HL-60 (cell line): ENCODE measurements around the gene MAPT.

Experiments
- DNase-seq, 2 experiments: peaks; one replicate each; pipeline ENCODE4 v3.0.0-alpha.2; 2010 to 2020; ENCODE audit warnings: low read depth in 1 of 2, low spot score in 1 of 2
- H3K27ac ChIP-seq: fragments of 250-450 bp; sonication (Bioruptor Pico); replicated peaks from 2 replicates; pipeline ENCODE4 v1.5.1; 2020; ENCODE audit warnings: mild to moderate bottlenecking, moderate library complexity
- H3K27me3 ChIP-seq: fragments of 250-450 bp; sonication (Bioruptor Pico); 2 replicates; pipeline ENCODE4 v1.5.1; 2021; ENCODE audit warnings: mild to moderate bottlenecking, moderate library complexity; ENCODE audit not compliant: insufficient read depth, poor library complexity, severe bottlenecking
- H3K4me3 ChIP-seq: replicated peaks from 2 replicates; pipeline ENCODE4 v1.5.1; 2011; ENCODE audit warnings: mild to moderate bottlenecking, control low read depth, low read length; ENCODE audit not compliant: insufficient read depth
- GABPA ChIP-seq: IDR thresholded peaks from 2 replicates; pipeline ENCODE4 v1.6.1; 2012; ENCODE audit warnings: low read depth
- POLR2AphosphoS5 ChIP-seq: IDR thresholded peaks from 2 replicates; pipeline ENCODE4 v1.6.1; 2012; ENCODE audit warnings: low read depth
- SPI1 ChIP-seq: IDR thresholded peaks from 2 replicates; pipeline ENCODE4 v1.6.1; 2012; ENCODE audit warnings: low read depth, mild to moderate bottlenecking, borderline replicate concordance
- TF ChIP-seq, protein P1 (sequence below): IDR thresholded peaks from one replicate; pipeline ENCODE4 v1.5.1; 2011; ENCODE audit warnings: low read length, control low read depth, inconsistent platforms; ENCODE audit not compliant: insufficient read depth
- TF ChIP-seq, protein P2 (sequence below): IDR thresholded peaks from 2 replicates; pipeline ENCODE4 v1.6.1; 2012; ENCODE audit warnings: low read depth; ENCODE audit not compliant: insufficient replicate concordance

Gene MAPT

DNA sequence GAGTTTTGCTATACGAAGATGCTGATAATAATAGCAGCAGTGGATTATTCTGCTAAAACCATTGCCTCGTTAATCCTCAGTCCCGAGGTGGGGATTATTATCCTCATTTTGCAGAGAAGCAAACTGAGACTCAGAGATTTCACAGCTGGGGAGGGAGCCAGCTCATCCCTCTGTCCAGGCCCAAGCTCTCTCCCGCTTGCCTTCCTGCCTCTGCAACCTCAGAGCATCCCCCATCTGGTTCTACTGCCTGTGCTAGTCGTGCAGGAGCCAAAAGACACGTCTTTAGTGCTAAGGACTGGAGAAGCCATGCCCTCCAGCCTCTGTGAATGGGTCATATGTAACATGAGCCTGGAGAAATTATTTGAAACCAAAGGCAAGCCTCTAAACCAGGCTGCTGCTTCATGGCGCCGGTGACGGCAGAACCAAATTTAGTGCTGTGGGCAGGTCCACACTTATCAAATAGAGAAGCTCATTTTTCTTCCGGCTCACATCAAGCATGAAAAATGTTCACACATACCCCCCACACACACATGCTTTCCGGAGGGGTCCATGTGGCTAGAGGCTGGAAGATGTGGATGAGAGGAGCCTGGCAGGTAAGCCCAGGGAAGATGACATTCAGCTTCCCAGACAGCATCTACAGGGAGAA lies 13.5 kb downstream of the MAPT start:
- Histone ChIP-seq H3K4me3 (no peak overlapping the region), H3K27ac (no peak overlapping the region), H3K27me3 (peaks cover 24% of the 10 kb centered on the region)
- DNase-seq, result no peak
- TF ChIP-seq, protein P1, sequence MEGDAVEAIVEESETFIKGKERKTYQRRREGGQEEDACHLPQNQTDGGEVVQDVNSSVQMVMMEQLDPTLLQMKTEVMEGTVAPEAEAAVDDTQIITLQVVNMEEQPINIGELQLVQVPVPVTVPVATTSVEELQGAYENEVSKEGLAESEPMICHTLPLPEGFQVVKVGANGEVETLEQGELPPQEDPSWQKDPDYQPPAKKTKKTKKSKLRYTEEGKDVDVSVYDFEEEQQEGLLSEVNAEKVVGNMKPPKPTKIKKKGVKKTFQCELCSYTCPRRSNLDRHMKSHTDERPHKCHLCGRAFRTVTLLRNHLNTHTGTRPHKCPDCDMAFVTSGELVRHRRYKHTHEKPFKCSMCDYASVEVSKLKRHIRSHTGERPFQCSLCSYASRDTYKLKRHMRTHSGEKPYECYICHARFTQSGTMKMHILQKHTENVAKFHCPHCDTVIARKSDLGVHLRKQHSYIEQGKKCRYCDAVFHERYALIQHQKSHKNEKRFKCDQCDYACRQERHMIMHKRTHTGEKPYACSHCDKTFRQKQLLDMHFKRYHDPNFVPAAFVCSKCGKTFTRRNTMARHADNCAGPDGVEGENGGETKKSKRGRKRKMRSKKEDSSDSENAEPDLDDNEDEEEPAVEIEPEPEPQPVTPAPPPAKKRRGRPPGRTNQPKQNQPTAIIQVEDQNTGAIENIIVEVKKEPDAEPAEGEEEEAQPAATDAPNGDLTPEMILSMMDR, result no peak
- no peak for TF ChIP-seq POLR2AphosphoS5
- TF ChIP-seq GABPA, result no peak
- no peak for TF ChIP-seq SPI1
- TF ChIP-seq, protein P2, sequence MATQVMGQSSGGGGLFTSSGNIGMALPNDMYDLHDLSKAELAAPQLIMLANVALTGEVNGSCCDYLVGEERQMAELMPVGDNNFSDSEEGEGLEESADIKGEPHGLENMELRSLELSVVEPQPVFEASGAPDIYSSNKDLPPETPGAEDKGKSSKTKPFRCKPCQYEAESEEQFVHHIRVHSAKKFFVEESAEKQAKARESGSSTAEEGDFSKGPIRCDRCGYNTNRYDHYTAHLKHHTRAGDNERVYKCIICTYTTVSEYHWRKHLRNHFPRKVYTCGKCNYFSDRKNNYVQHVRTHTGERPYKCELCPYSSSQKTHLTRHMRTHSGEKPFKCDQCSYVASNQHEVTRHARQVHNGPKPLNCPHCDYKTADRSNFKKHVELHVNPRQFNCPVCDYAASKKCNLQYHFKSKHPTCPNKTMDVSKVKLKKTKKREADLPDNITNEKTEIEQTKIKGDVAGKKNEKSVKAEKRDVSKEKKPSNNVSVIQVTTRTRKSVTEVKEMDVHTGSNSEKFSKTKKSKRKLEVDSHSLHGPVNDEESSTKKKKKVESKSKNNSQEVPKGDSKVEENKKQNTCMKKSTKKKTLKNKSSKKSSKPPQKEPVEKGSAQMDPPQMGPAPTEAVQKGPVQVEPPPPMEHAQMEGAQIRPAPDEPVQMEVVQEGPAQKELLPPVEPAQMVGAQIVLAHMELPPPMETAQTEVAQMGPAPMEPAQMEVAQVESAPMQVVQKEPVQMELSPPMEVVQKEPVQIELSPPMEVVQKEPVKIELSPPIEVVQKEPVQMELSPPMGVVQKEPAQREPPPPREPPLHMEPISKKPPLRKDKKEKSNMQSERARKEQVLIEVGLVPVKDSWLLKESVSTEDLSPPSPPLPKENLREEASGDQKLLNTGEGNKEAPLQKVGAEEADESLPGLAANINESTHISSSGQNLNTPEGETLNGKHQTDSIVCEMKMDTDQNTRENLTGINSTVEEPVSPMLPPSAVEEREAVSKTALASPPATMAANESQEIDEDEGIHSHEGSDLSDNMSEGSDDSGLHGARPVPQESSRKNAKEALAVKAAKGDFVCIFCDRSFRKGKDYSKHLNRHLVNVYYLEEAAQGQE, result no peak

DNA sequence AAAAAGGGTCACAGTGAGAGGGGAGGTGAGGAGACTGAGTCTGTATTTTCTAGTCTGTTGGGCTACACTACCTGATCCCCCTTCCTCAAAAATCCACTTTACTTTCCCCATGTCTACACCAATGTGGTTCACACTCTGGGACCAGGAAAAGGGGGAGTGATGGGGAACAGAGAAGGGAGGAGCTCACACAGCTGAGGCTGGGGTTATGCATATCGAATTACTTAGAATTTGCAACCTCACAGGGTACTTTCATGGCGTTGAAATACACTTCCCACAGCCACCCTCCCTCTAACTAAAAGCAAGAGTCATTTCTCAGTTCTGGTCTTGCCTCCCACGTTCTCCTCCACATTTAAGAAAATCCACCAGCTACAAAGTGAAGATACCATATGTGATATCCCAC lies 14.1 kb downstream of the MAPT start:
- no peak for DNase-seq
- no peak overlapping the region for H3K27ac ChIP-seq
- TF ChIP-seq SPI1, result no peak
- TF ChIP-seq, protein P1, result no peak
- TF ChIP-seq, protein P2, result no peak
- TF ChIP-seq POLR2AphosphoS5, result no peak
- TF ChIP-seq GABPA, result no peak
- H3K27me3 ChIP-seq, result peaks cover 24% of the 10 kb centered on the region
- H3K4me3 ChIP-seq, result no peak overlapping the region

DNA sequence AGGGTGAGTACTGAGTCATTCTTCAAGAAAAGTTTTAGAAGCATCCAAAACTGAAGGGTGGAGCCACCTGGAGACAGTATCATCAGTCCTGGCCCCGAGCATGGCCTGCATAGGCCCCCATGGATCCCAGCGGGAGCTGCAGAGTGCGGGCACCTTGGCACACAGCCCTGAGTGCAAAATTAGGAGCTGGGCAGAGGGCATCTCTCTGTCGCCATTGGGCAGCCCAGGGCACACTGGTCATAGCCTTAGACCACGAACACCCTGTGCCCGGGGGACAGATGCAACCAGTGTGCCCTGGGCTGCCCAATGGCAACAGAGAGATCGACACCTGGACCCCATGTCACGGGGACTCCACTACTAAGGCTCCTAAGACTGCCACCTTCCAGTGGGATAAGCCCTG lies 14.6 kb downstream of the MAPT start:
- TF ChIP-seq SPI1 (no peak), GABPA (no peak), POLR2AphosphoS5 (no peak)
- TF ChIP-seq, protein P2, result no peak
- H3K27ac ChIP-seq, result no peak overlapping the region
- no peak overlapping the region for H3K4me3 ChIP-seq
- peaks cover 24% of the 10 kb centered on the region for H3K27me3 ChIP-seq
- DNase-seq, result no peak
